TTC549 (cell line): Measurements from ENCODE around the gene ATP4B.
"Not testable (repeated sequence)": the region's sequence is repeated elsewhere in the genome, so short reads cannot be mapped to it uniquely, and the experiment has no call there.

Experiments used
- FAIRE-seq: peaks from 2 replicates; lab custom pipeline; 2012; peaks lifted over from hg19 to GRCh38; lab: Jason Lieb, UNC

Gene ATP4B

GRCh38 chr13:113639616-113640262 is 18.3 kb downstream of the ATP4B start:
- no peak for FAIRE-seq

GRCh38 chr13:113638806-113639205 is 19.2 kb downstream of the ATP4B start:
- no peak for FAIRE-seq

GRCh38 chr13:113638173-113638746 is 19.7 kb downstream of the ATP4B start:
- no peak for FAIRE-seq

DNA sequence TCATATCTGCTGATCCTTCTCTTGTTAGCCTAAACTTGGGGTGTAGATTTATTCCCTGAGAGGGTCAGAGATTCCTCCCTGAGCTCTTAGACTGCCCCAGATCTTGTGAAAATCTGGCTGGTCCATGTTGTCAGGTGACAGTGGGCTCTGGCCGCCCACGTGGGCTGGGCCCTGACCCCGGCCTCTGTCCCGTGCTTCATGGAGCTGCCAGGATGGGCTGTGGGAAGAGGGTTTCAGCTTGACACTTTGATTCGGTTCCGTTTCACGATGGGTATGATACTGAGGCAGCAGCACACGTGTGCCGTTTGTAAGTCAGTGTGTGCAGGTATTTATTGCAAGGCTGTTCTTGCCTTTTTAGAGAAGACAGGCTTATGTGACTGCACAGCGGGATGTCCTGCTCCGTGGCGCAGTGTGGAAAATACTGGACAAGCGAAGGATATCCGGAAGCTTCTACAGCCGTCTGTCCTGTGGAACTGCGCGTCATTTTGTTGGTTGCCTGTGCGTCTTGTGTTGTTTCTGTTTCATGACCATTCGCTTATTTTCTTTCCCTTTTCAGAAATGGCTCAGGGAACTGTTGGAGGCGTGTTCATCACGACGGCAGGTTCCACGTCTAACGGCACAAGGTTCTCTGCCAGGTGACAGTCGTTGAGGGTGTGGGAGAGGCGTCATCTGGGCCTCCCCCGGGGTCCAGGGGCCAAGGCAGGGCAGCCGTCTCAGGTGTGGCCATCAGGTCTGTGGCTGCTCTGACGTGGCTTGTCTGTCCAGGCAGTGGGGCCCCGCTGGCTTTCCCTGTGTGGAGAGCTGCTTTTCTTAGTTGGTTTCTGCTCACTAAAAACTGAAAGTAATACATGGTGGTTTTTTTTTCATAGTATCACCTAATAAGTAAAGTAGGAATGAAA is 20.5 kb downstream of the ATP4B start:
- FAIRE-seq = no peak

DNA sequence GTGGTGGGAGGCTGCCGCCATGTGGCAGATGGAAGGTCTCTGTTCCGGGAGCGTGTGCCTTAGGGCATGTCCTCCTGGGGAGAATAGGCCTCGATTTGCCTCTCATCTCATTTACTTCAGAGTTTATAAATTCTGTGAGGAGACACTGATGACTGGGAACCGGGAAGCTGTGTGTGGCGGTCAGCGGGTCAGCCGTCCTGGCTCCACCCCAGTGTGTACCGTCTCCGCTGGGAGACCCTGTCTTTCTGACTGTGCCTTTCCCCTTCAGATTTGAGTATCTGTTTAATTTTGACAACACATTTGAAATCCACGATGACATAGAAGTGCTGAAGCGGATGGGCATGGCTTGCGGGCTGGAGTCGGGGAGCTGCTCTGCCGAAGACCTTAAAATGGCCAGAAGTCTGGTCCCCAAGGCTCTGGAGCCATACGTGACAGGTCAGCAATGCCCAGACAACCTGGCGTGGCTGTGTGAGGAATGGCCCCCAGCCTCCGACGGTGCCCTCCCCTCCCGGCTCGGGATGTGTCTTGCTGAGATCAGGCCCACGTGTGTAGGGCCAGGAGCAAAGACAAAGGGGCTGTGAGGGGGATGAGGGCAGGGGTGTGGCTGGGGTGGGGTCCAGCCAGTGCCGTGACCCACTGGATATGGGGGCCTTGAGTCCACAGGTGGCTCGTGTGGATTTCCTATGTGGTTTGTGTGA is 21.6 kb downstream of the ATP4B start:
- FAIRE-seq = no peak

GRCh38 chr13:113635709-113636108 is 22.3 kb downstream of the ATP4B start:
- no peak for FAIRE-seq

DNA sequence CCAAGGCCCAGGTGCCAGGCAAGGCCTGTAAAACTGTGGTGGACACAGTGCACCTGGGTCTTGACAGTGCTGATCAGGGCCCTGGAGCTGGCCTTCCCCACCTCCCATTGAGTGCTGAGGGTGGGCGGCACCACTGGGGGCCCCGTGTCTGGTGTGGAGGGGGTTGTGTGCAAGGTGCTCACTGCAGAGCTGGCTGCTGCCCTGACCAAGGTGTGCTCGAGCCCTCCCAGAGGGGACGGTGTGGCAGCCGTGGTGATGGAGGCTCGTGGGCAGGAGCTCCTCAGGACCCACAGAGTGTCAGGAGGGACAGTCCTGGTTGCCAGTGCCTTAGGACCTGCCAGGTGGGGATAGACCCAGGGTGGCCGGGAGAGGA is 23.0 kb downstream of the ATP4B start:
- no peak for FAIRE-seq

DNA sequence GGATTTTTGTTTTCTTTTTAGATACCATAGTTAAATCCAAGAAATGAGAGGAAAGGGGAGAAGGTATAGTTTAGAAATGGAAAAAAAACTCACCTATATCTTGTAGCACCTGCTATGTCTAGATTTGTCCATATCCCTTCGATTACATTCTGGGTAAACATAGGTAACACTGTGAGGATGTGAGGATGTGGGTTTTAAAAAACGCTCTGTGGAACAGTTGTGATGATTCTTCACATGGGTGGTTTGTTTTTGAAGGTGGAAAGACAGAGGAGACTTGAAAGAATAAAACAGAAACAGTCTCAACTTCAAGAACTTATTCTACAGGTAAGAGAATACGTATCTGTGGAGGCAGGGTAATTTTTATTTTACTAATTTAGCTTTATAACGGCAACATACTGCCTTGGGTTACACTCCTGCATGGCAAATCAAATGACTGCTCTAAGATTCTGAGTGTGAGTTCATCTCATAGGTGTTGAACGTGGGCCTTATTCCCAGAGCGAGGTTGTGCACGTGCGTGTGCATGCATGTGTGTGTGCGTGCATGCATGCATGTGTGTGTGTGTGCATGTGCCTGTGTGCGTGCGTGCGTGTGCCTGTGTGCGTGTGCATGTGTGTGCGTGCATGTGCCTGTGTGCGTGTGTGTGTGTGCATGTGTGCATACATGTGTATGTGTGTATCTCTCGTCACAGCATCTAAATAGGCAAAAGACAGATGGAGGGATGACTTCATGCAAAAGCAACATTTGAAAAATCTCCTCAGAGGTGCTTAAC is 23.5 kb downstream of the ATP4B start:
- FAIRE-seq = no peak

DNA sequence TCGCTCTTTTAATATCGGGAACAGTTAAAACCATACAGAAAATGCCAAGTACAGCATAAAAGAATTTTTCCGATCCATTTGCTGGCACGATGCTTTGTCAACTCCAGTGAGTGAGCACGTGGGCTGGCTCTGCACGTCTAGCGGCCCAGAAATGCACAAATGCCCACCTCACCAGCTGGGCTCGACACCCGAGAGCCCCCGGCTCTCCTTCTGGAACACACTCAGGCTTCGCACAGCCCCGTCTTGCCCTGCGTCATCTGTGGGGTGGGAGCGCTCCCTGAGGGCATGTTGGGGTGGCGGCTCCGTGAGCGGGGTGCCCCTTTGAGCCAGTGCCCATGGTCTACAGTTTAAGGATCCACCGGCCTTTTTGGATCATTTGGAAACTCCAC is 24.5 kb downstream of the ATP4B start:
- no peak for FAIRE-seq

DNA sequence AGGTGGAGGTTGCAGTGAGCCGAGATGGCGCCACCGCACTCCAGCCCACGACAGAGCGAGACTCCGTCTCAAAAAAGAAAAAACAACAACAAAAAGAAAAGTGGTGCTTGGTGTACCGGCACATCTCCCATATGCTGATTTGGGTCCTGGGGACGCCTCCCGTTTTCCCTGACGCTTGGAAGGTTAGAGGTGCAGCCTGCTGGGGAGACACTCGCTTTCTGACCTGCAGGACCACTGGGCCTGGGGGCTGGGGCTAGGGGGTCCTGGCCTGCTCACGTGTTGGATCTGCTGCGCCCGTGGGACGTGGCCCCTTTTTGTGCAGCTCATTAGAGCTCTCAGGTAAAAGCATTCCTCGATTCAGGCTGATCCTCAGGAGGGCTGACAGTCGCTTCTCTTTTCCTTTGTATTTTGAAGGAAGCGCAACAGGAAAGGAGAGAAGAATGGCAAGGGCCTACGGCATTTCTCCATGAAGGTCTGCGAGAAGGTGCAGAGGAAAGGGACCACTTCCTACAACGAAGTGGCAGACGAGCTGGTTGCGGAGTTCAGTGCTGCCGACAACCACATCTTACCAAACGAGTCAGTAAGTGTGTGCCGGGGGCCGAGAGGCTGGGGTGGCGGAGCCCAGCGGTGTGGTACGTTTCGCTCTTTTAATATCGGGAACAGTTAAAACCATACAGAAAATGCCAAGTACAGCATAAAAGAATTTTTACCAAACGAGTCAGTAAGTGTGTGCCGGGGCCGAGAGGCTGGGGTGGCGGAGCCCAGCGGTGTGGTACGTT is 25.1 kb downstream of the ATP4B start:
- no peak for FAIRE-seq

- FAIRE-seq = no peak
These were observed 26.5 kb downstream of the ATP4B start for GRCh38 chr13:113631341-113632095.

GRCh38 chr13:113630804-113631203 is 27.2 kb downstream of the ATP4B start:
- no peak for FAIRE-seq

DNA sequence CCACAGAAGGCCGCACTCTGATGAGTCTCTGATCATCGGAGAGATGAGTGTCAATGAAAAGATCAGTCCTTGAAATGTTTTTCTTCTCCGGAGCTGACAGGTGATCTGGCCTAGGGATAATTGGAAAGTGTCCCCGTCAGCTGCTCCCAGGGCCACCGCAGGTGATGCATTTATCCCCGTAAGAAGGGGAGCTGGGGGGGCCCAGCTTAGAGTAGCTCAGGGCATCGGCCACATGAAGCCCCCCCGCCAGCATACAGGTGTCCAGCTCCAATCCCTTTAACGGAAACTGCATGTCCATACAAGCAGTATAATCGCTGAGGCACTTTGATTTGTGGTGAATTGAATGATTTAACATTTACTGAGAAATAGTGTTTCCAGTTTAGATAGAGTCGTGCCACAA is 27.7 kb downstream of the ATP4B start:
- no peak for FAIRE-seq

DNA sequence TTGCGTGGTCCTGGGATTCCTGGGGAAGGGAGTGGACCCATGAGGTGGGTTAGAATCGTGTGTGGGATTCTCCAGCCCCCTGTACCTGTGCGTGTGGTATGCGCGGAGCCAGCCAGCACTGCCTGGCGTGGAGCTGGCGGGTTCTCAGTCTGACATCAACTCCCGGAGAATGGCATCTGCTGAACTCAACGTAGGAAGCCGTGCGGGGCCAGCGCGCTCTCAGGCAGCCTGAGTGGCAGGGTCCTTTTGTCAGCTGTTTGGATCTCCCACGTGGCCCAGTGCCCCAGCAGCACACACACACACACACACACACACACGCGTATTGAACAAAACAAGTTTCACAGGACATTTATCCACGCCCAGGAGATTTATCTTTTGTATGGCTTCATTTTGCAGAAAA is 28.1 kb downstream of the ATP4B start:
- no peak for FAIRE-seq

DNA sequence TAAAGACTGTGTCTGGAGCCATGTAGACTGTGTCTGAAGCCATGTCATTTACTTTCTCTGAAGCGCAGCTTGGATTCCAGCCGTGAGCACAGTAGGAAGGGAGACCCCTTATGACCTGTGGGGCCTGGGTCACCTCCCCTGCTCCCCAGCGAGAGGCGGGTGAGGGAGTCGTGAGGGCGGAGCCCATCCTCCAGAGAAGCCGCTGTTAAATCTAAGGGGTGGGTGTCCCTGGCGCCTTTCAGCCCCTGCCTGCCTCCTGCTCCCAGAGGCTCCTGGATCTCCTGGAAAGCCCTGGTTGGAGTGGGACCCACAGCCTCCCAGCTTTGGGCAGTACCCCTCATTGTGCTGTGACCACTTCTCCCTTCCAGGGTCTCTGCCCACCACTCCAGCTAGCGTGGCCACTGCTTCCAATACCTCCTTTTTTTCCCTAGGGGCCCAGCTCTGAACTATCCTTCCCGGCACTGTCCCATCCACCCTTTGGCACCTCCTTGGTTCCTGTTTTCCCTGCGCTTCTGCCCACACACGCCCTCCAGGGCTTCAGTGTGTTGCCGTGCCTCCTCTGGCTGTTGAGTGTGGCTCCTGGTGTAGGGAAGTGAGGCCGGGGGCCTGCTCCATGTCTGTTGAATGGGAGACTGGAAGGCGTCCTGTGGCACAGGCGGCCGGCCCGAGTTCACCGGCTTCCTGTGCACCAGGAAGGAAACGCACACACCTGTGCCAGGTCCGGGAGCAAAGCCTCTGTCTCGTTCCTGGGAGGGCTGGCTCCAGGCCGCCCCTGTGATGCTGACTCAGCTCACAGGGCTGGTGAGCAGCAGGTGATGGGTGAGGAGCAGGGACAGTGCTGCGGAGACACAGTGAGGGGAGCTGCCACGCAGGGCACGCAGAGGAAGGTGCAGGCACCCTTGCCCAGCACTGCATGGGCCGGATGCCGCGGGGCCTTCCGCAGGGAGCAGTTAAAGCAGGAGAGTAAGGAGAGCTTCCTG is 29.4 kb downstream of the ATP4B start:
- FAIRE-seq = no peak

- FAIRE-seq = no peak
These were observed 30.9 kb downstream of the ATP4B start for GRCh38 chr13:113627136-113627535.

GRCh38 chr13:113625965-113626721 is 31.9 kb downstream of the ATP4B start:
- no peak for FAIRE-seq

GRCh38 chr13:113624640-113625304 is 33.2 kb downstream of the ATP4B start:
- FAIRE-seq = not testable (repeated sequence)
